DOHH2 (cell line): ENCODE measurements around the gene MAP3K15.
"Not testable (repeated sequence)": the region's sequence is repeated elsewhere in the genome, so short reads cannot be mapped to it uniquely, and the experiment has no call there.

ENCODE experiments used
- H3F3A ChIP-seq: fragments of 200-600 bp; sonication (generic), shearing (Covaris generic); 2 replicates; pipeline ENCODE4 v1.6.0; 2016; ENCODE audit warnings: antibody characterized with exemption, mild to moderate bottlenecking; ENCODE audit not compliant: control insufficient read depth, insufficient read depth
- H3K27ac ChIP-seq: fragments of 200-600 bp; sonication (generic); 2 replicates; pipeline ENCODE4 v1.5.1; 2014; ENCODE audit warnings: low read depth, mild to moderate bottlenecking, low read length, moderate library complexity
- H3K27me3 ChIP-seq: fragments of 200-600 bp; sonication (generic); 2 replicates; pipeline ENCODE4 v1.6.1; 2014; ENCODE audit warnings: mild to moderate bottlenecking, low read length, mixed read lengths; ENCODE audit not compliant: control insufficient read depth
- H3K36me3 ChIP-seq: fragments of 200-600 bp; sonication (generic); 2 replicates; pipeline ENCODE4 v1.6.1; 2014; ENCODE audit warnings: mild to moderate bottlenecking, low read length, moderate library complexity, mixed read lengths; ENCODE audit not compliant: control insufficient read depth
- H3K4me1 ChIP-seq: fragments of 200-600 bp; sonication (generic); 2 replicates; pipeline ENCODE4 v1.6.1; 2014; ENCODE audit warnings: mild to moderate bottlenecking, low read length, mixed read lengths; ENCODE audit not compliant: control insufficient read depth
- H3K4me2 ChIP-seq: fragments of 200-600 bp; sonication (generic); 2 replicates; pipeline ENCODE4 v1.6.0; 2014; ENCODE audit warnings: mild to moderate bottlenecking, low read length, moderate library complexity
- H3K4me3 ChIP-seq: fragments of 200-600 bp; sonication (generic); 2 replicates; pipeline ENCODE4 v1.5.1; 2014; ENCODE audit warnings: mild to moderate bottlenecking, low read length, mixed read lengths
- H3K79me2 ChIP-seq: fragments of 200-600 bp; sonication (generic); 2 replicates; pipeline ENCODE4 v1.6.1; 2014; ENCODE audit warnings: mild to moderate bottlenecking, low read length, mixed read lengths; ENCODE audit not compliant: control insufficient read depth
- H3K9me2 ChIP-seq: fragments of 200-600 bp; sonication (generic); replicated peaks from 2 replicates; pipeline ENCODE4 v1.6.1; 2014; ENCODE audit warnings: mild to moderate bottlenecking, low read length, mixed read lengths; ENCODE audit not compliant: control insufficient read depth
- H3K9me3 ChIP-seq: fragments of 200-600 bp; sonication (generic); 2 replicates; pipeline ENCODE4 v1.6.1; 2014; ENCODE audit warnings: antibody characterized with exemption, low read length, mixed read lengths; ENCODE audit not compliant: control insufficient read depth, insufficient read depth
- H4K20me1 ChIP-seq: fragments of 200-600 bp; sonication (generic); 2 replicates; pipeline ENCODE4 v1.6.0; 2014; ENCODE audit warnings: low read depth, mild to moderate bottlenecking, antibody characterized with exemption, low read length, moderate library complexity; ENCODE audit not compliant: control insufficient read depth, insufficient read depth
- EZH2phosphoT487 ChIP-seq: fragments of 200-600 bp; sonication (generic); IDR thresholded peaks from 2 replicates; pipeline ENCODE4 v1.6.1; 2017; ENCODE audit warnings: borderline replicate concordance, mild to moderate bottlenecking, antibody characterized with exemption, low read length, moderate library complexity, mixed read lengths
- TF ChIP-seq, protein P1 (sequence below): fragments of 200-600 bp; sonication (generic); IDR thresholded peaks from one replicate; pipeline ENCODE4 v1.5.1; 2014; ENCODE audit warnings: antibody characterized with exemption, mild to moderate bottlenecking, low read depth, low read length; ENCODE audit not compliant: poor library complexity, severe bottlenecking

The MAP3K15 gene

DNA sequence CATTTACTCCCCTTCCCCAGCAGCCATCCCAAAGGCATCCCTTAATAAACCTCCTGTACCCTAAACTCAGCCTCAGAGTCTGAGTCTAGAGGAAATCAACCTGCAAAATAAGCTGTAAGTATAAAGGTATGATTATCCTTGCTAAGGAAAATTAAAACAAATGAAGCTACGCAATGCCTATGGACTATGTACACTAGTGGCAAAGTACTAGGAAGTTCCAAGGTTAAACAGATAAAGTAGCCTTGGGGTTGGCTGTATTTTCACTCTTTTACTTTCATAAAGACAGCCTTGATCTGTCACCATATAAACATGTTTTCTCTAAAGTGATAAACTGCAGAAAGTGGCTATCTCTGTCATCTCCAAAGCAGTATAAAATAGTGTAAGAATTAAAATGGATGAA lies 35.9 kb downstream of the MAP3K15 start:
- TF ChIP-seq EZH2phosphoT487, result no peak
- TF ChIP-seq, protein P1, sequence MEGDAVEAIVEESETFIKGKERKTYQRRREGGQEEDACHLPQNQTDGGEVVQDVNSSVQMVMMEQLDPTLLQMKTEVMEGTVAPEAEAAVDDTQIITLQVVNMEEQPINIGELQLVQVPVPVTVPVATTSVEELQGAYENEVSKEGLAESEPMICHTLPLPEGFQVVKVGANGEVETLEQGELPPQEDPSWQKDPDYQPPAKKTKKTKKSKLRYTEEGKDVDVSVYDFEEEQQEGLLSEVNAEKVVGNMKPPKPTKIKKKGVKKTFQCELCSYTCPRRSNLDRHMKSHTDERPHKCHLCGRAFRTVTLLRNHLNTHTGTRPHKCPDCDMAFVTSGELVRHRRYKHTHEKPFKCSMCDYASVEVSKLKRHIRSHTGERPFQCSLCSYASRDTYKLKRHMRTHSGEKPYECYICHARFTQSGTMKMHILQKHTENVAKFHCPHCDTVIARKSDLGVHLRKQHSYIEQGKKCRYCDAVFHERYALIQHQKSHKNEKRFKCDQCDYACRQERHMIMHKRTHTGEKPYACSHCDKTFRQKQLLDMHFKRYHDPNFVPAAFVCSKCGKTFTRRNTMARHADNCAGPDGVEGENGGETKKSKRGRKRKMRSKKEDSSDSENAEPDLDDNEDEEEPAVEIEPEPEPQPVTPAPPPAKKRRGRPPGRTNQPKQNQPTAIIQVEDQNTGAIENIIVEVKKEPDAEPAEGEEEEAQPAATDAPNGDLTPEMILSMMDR, result no peak
- Histone ChIP-seq H3K27me3 (no peaks in the 10 kb centered on the region), H3K9me3 (no peaks in the 10 kb centered on the region), H3K79me2 (no peaks in the 10 kb centered on the region), H4K20me1 (no peaks in the 10 kb centered on the region), H3K4me2 (no peak overlapping the region), H3K4me3 (no peak overlapping the region), H3F3A (no peaks in the 10 kb centered on the region), H3K27ac (no peak overlapping the region), H3K4me1 (no peaks in the 10 kb centered on the region), H3K9me2 (no peaks in the 10 kb centered on the region), H3K36me3 (no peaks in the 10 kb centered on the region)

DNA sequence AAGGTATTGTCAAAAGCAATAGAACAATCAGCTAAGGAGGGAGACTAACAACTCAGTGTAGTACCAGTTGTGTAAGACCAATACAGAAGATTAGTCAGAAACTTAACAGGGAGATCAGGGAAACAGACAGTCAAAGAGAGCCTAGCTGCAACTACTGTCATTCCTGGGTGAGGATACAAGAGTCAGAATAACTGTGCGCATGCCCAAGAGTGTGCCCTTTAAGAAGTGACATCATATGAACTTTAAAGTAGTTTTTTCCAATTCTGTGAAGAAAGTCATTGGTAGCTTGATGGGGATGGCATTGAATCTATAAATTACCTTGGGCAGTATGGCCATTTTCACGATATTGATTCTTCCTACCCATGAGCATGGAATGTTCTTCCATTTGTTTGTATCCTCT lies 46.9 kb downstream of the MAP3K15 start:
- not testable (repeated sequence) for H3K4me1 ChIP-seq, H3K4me2 ChIP-seq, H3K27ac ChIP-seq, H3K9me2 ChIP-seq, H3K4me3 ChIP-seq, H4K20me1 ChIP-seq, H3K36me3 ChIP-seq, H3K9me3 ChIP-seq, H3F3A ChIP-seq, H3K79me2 ChIP-seq, H3K27me3 ChIP-seq

DNA sequence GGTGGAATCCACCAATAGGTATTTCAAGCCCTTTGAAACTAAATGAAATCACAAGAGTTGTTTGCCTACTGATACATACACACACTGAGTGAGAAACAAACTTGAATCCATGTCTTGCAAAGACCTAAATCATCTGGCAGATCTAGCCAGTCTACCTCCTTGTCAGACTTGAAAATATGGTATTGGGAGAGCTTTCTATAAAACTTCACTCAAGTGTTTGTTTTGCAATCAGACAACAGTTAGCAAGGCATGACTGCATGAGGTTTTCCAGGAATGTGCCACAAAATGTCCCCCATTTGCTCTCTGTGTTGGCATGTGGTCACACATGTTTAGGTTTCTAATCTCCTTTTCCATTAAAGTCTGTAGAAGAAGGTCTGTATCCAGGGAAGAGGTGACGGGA lies 52.4 kb downstream of the MAP3K15 start:
- TF ChIP-seq EZH2phosphoT487, result no peak
- TF ChIP-seq, protein P1, result no peak
- H3K79me2 ChIP-seq, result no peaks in the 10 kb centered on the region

DNA sequence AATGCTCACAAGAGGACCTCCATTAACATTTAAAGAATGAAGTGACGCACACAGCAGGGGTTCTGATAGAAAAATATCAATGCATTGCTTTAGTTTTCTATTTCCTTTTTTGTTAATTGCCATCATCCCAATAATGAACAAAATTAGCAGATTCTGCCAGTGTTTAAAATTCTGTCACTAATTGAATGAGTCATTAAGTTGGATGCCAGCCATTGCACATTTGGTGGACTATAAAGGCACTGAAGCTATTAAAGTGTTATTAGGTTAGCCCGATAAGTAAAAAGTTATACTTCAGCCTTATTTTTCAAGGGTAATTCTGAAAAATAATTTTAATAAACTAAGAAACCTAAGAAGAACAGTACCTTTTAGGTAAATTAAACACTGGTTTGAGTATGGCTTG lies 53.1 kb downstream of the MAP3K15 start:
- Histone ChIP-seq H3K9me3 (no peaks in the 10 kb centered on the region), H3F3A (no peaks in the 10 kb centered on the region), H3K9me2 (no peaks in the 10 kb centered on the region), H3K27ac (no peak overlapping the region), H3K4me3 (no peak overlapping the region), H3K27me3 (no peaks in the 10 kb centered on the region), H3K79me2 (no peaks in the 10 kb centered on the region), H3K36me3 (no peaks in the 10 kb centered on the region), H3K4me1 (no peaks in the 10 kb centered on the region), H4K20me1 (no peaks in the 10 kb centered on the region), H3K4me2 (no peak overlapping the region)
- TF ChIP-seq EZH2phosphoT487, result no peak
- TF ChIP-seq, protein P1, result no peak

More for the DNA sequence above, 52.4 kb downstream of the MAP3K15 start:
- H3K9me3 ChIP-seq, result no peaks in the 10 kb centered on the region
- H3K36me3 ChIP-seq, result no peaks in the 10 kb centered on the region
- H3K27me3 ChIP-seq, result no peaks in the 10 kb centered on the region
- H3K4me2 ChIP-seq, result no peak overlapping the region
- H3K4me3 ChIP-seq, result no peak overlapping the region
- no peaks in the 10 kb centered on the region for H3K4me1 ChIP-seq
- no peaks in the 10 kb centered on the region for H4K20me1 ChIP-seq
- no peaks in the 10 kb centered on the region for H3K9me2 ChIP-seq
- H3K27ac ChIP-seq, result no peak overlapping the region
- H3F3A ChIP-seq, result no peaks in the 10 kb centered on the region
